ENCODE results near the gene FAM236A. TPM values are rescaled to one million over a fixed set of nuclear protein-coding genes. Genes with fewer than 3 reads are reported as not detected.
"Not testable (repeated sequence)": the region's sequence is repeated elsewhere in the genome, so short reads cannot be mapped to it uniquely, and the experiment has no call there.

The FAM236A gene
- total RNA-seq = not detected in 2 replicates

GRCh38 chrX:72937906-72938305 lies at the start of gene FAM236A:
Gene FAM236A, plus strand, starts transcription at chrX:72938206. Its CDS starts 57 bp downstream, at chrX:72938263.
- not testable (repeated sequence) for DNase-seq (ENCODE audit: low read depth); FAIRE-seq; H3K4me3 ChIP-seq (ENCODE audit: low read depth, low read length); H3K36me3 ChIP-seq (ENCODE audit: control insufficient read depth, insufficient read depth, low read length); H3K27me3 ChIP-seq (ENCODE audit: control insufficient read depth, insufficient read depth, low read length)

DNA sequence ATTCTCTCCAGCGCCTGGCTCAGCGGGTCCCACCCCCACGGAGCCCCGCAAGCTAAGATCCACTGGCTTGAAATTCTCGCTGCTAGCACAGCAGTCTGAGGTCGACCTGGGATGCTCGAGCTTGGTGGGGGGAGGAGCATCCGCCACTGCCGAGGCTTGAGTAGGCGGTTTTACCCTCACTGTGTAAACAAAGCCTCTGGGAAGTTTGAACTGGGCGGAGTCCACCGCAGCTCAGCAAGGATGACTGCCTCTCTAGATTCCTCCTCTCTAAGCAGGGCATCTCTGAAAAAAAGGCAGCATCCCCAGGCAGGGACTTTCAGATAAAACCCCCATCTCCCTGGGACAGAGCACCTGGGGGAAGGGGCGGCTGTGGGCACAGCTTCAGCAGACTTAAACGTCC lies 48.3 kb upstream of the FAM236A start:
- not testable (repeated sequence) for H3K36me3 ChIP-seq (ENCODE audit: control insufficient read depth, insufficient read depth, low read length); FAIRE-seq; H3K4me3 ChIP-seq (ENCODE audit: low read depth, low read length); H3K27me3 ChIP-seq (ENCODE audit: control insufficient read depth, insufficient read depth, low read length); DNase-seq (ENCODE audit: low read depth)

DNA sequence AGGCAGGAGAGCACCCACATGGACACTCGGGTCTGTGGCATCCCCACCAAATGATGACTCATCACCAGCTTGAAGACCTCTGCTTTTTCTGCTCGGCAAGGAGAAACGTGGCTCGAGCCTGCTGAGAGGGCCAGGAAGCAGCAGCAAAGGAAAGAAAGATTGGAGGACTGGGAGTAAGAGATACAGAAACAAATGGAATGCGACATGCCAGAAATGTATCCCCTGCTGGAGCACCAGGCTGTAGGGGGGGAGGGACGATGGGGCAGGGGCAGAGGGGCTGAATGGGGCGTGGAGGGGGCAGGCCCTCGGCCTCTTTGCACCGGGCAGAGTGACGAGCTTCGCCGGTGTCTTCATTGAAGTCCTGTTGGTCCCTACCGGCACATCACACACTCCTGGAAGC lies 25.7 kb upstream of the FAM236A start, which contains the start of gene FAM236C:
Gene FAM236C (plus strand): TSS at position 301 of the 400 bp plus-strand sequence. CDS start 100 bp downstream, outside the sequence.
- not testable (repeated sequence) for H3K4me3 ChIP-seq (ENCODE audit: low read depth, low read length); H3K27me3 ChIP-seq (ENCODE audit: control insufficient read depth, insufficient read depth, low read length); FAIRE-seq; H3K36me3 ChIP-seq (ENCODE audit: control insufficient read depth, insufficient read depth, low read length); DNase-seq (ENCODE audit: low read depth)

- not testable (repeated sequence) for H3K27me3 ChIP-seq (ENCODE audit: control insufficient read depth, insufficient read depth, low read length); H3K4me3 ChIP-seq (ENCODE audit: low read depth, low read length); DNase-seq (ENCODE audit: low read depth); FAIRE-seq; H3K36me3 ChIP-seq (ENCODE audit: control insufficient read depth, insufficient read depth, low read length)
Observed at GRCh38 chrX:72916096-72916495, 21.9 kb upstream of the FAM236A start.

DNA sequence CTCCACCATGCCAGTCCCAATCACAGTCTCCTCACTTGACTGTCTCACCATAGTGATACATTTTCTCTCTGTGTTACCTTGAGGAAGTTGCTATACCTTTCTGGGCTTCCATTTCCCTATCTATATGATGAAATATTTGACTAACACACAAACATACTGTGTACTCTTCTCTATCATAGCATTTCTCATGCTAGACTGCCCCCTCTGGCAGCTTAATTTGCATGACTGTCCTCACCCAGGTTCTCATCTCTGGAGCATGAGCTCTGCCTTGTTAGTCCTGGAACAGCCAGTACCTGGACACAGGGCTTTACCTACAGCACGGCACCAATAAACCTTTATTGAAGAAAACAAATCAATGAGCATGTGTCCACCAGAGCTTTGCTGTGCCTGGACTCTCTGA lies 5.7 kb upstream of the FAM236A start:
- H3K27me3 ChIP-seq (ENCODE audit: control insufficient read depth, insufficient read depth, low read length); FAIRE-seq: not testable (repeated sequence)

DNA sequence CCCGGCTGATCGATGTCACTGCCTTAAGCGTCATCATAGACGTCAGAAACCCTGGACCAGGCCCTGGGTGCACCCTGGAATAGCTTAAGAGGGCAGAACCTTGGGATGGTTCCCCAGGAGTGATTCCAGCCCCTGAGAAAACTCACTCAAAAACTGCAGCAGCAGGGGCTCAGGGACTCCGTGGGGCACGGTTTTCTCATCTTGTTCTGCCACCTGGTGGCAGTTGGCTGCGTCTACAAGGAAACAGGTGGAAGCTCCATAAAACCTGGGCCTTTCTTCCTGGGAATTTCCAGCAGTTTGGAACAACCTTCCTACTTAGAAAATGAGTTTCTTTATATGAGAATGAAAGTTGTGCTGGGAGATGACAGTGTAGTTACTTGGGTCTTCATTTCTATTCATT lies 1.6 kb upstream of the FAM236A start:
- not testable (repeated sequence) for H3K27me3 ChIP-seq (ENCODE audit: control insufficient read depth, insufficient read depth, low read length); FAIRE-seq; H3K36me3 ChIP-seq (ENCODE audit: control insufficient read depth, insufficient read depth, low read length); H3K4me3 ChIP-seq (ENCODE audit: low read depth, low read length); DNase-seq (ENCODE audit: low read depth)

More for the DNA sequence above, 5.7 kb upstream of the FAM236A start:
- H3K36me3 ChIP-seq (ENCODE audit: control insufficient read depth, insufficient read depth, low read length); H3K4me3 ChIP-seq (ENCODE audit: low read depth, low read length); DNase-seq (ENCODE audit: low read depth): not testable (repeated sequence)

- not testable (repeated sequence) for H3K27me3 ChIP-seq (ENCODE audit: control insufficient read depth, insufficient read depth, low read length); DNase-seq (ENCODE audit: low read depth); H3K4me3 ChIP-seq (ENCODE audit: low read depth, low read length); H3K36me3 ChIP-seq (ENCODE audit: control insufficient read depth, insufficient read depth, low read length)
- peak; percentile 90 for FAIRE-seq
Observed at GRCh38 chrX:72936882-72937455, 1.0 kb upstream of the FAM236A start.

DNA sequence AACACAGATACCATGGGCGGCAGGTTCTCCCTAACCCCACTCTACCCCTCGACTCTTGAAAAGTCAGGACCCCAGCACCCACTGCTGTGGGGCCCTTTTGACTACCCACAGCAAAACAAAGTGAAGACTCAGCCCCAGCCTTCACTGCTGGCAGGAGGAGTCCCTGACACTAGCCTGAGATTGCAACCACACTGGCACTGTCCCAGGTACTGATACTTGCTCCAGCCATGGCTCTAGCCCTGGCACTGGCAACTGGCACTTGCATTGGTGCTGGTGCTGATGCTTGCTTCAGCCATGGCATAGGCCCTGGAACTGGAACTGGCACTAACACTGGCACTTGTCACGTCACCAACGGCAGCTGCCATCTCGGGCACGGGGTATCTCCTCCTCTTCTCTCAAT lies 4.3 kb downstream of the FAM236A start:
- FAIRE-seq; H3K4me3 ChIP-seq (ENCODE audit: low read depth, low read length); H3K36me3 ChIP-seq (ENCODE audit: control insufficient read depth, insufficient read depth, low read length); H3K27me3 ChIP-seq (ENCODE audit: control insufficient read depth, insufficient read depth, low read length); DNase-seq (ENCODE audit: low read depth): not testable (repeated sequence)

- DNase-seq (ENCODE audit: low read depth); H3K4me3 ChIP-seq (ENCODE audit: low read depth, low read length); H3K27me3 ChIP-seq (ENCODE audit: control insufficient read depth, insufficient read depth, low read length); H3K36me3 ChIP-seq (ENCODE audit: control insufficient read depth, insufficient read depth, low read length); FAIRE-seq: not testable (repeated sequence)
Observed at GRCh38 chrX:72943035-72943818, 5.2 kb downstream of the FAM236A start.

GRCh38 chrX:72943819-72944169 lies 5.8 kb downstream of the FAM236A start, which contains the start of gene DMRTC1:
Gene DMRTC1, minus strand, starts transcription at chrX:72943837. Its CDS starts 68,143 bp downstream, at chrX:72875694.
- H3K36me3 ChIP-seq (ENCODE audit: control insufficient read depth, insufficient read depth, low read length); H3K27me3 ChIP-seq (ENCODE audit: control insufficient read depth, insufficient read depth, low read length); FAIRE-seq; H3K4me3 ChIP-seq (ENCODE audit: low read depth, low read length); DNase-seq (ENCODE audit: low read depth): not testable (repeated sequence)

DNA sequence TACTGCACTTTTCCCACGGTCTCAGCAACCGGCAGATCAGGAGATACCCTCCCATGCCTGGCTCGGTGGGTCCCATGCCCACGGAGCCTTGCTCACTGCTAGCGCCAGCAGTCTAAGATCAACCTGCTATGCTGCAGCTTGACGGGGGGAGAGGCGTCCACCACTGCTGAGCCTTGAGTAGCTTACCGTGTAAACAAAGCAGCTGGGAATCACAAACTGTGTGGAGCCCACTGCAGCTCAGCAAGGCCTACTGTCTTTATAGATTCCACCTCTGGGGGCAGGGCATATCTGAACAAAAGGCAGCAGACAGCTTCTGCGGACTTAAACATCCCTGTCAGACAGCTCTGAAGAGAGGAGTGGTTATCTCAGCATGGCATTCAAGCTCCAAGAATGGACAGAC lies 22.0 kb downstream of the FAM236A start:
- not testable (repeated sequence) for H3K36me3 ChIP-seq (ENCODE audit: control insufficient read depth, insufficient read depth, low read length); H3K27me3 ChIP-seq (ENCODE audit: control insufficient read depth, insufficient read depth, low read length); DNase-seq (ENCODE audit: low read depth); FAIRE-seq; H3K4me3 ChIP-seq (ENCODE audit: low read depth, low read length)

GRCh38 chrX:72971859-72972258 lies 33.9 kb downstream of the FAM236A start:
- H3K36me3 ChIP-seq (ENCODE audit: control insufficient read depth, insufficient read depth, low read length); H3K27me3 ChIP-seq (ENCODE audit: control insufficient read depth, insufficient read depth, low read length); H3K4me3 ChIP-seq (ENCODE audit: low read depth, low read length); FAIRE-seq; DNase-seq (ENCODE audit: low read depth): not testable (repeated sequence)

GRCh38 chrX:72974885-72975284 lies 36.9 kb downstream of the FAM236A start:
- not testable (repeated sequence) for DNase-seq (ENCODE audit: low read depth); FAIRE-seq; H3K4me3 ChIP-seq (ENCODE audit: low read depth, low read length); H3K27me3 ChIP-seq (ENCODE audit: control insufficient read depth, insufficient read depth, low read length); H3K36me3 ChIP-seq (ENCODE audit: control insufficient read depth, insufficient read depth, low read length)

DNA sequence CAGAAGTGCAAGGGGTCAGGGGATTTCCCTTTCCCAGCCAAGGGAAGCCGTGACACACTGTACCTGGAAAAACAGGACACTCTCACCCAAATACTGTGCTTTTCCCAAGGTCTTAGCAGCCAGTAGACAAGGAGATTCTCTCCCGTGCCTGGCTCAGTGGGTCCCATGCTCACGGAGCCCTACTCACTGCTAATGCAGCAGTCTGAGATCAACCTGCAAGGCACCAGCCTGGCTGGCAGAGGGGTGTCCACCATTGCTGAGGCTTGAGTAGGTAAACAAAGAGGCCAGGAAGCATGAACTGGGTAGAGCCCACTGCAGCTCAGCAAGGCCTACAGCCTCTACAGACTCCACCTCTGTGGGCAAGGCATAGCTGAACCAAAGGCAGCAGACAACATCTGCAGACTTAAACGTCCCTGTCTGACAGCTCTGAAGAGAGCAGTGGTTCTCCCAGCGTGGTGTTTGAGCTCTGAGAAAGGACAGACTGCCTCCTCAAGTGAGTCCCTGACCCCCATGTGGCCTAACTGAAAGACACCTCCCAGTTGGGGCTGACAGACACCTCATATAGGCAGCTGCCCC lies 43.0 kb downstream of the FAM236A start:
- not testable (repeated sequence) for H3K36me3 ChIP-seq (ENCODE audit: control insufficient read depth, insufficient read depth, low read length); DNase-seq (ENCODE audit: low read depth); H3K27me3 ChIP-seq (ENCODE audit: control insufficient read depth, insufficient read depth, low read length); FAIRE-seq; H3K4me3 ChIP-seq (ENCODE audit: low read depth, low read length)
